Endothelial cell (in vitro differentiated cells): ENCODE results near the gene IL1RL2. TPM values are rescaled to one million over a fixed set of nuclear protein-coding genes. Genes with fewer than 3 reads are reported as not detected.

Experiments
- DNase-seq: peaks from one replicate; pipeline ENCODE4 v3.0.0; 2021; ENCODE audit warnings: low spot score
- H3K27ac Mint-ChIP-seq: one replicate; pipeline ENCODE4 v1.8.0; 2021; ENCODE audit warnings: mixed read lengths, inconsistent platforms; ENCODE audit not compliant: unreplicated experiment
- H3K27me3 Mint-ChIP-seq: one replicate; pipeline ENCODE4 v1.8.0; 2021; ENCODE audit warnings: mild to moderate bottlenecking, moderate library complexity, mixed read lengths, inconsistent platforms; ENCODE audit not compliant: unreplicated experiment
- H3K36me3 Mint-ChIP-seq: one replicate; pipeline ENCODE4 v1.8.0; 2021; ENCODE audit warnings: mild to moderate bottlenecking, low read depth, mixed read lengths, inconsistent platforms; ENCODE audit not compliant: unreplicated experiment
- H3K4me1 Mint-ChIP-seq: one replicate; pipeline ENCODE4 v1.8.0; 2021; ENCODE audit warnings: mild to moderate bottlenecking, mixed read lengths, inconsistent platforms; ENCODE audit not compliant: unreplicated experiment
- H3K4me3 Mint-ChIP-seq: one replicate; pipeline ENCODE4 v1.8.0; 2021; ENCODE audit warnings: mild to moderate bottlenecking, mixed read lengths, inconsistent platforms; ENCODE audit not compliant: unreplicated experiment
- H3K9me3 Mint-ChIP-seq: one replicate; pipeline ENCODE4 v1.8.0; 2021; ENCODE audit warnings: mixed read lengths, inconsistent platforms; ENCODE audit not compliant: unreplicated experiment
- CTCF ChIP-seq: fragments of 200-600 bp; sonication (generic); IDR thresholded peaks from one replicate; pipeline ENCODE4 v1.5.0; 2021; ENCODE audit warnings: antibody characterized with exemption; ENCODE audit not compliant: unreplicated experiment
- total RNA-seq: library from RNA; stranded (reverse); fragmentation: NEBNext Ultra II Directional; extraction: Animal tissue kit (Norgen Biotek cat#: 25700); gene quantifications from one replicate; pipeline ENCODE4 v1.2.1, GENCODE V29; 2021; ENCODE audit not compliant: unreplicated experiment

IL1RL2 gene
- total RNA-seq, 1 donor from 2014 or later, result not detected

GRCh38 chr2:102144128-102144527 is 42.7 kb upstream of the IL1RL2 start:
- H3K9me3 Mint-ChIP-seq, result peaks cover 11% of the 10 kb centered on the region
- no peak for TF ChIP-seq CTCF
- no peak for DNase-seq
- no peak overlapping the region for H3K27ac Mint-ChIP-seq
- peaks cover 7% of the 10 kb centered on the region for H3K4me1 Mint-ChIP-seq
- H3K4me3 Mint-ChIP-seq, result no peak overlapping the region
- peaks cover 22% of the 10 kb centered on the region for H3K27me3 Mint-ChIP-seq
- H3K36me3 Mint-ChIP-seq, result peaks cover 26% of the 10 kb centered on the region

DNA sequence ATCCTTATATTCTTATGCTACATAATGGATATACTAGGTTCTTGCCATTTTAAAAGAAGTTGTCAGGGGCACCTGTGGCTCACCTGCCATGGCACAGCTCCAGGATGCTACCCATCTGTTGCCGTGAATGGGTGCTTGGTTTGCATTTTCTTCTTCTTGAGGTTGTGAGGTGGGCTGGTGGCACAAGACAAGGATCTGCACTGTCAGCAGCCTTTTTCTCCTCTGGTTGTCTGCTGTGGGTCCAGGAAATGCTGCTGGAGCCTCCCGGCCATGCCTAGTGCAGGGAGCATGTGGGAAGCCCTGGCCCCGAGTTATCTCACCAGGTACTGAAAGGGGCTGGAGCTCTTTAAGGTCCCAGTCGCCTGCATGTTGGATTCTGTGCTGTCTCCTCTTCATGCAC is 41.7 kb upstream of the IL1RL2 start:
- H3K27me3 Mint-ChIP-seq, result peaks cover 22% of the 10 kb centered on the region
- H3K9me3 Mint-ChIP-seq, result peaks cover 11% of the 10 kb centered on the region
- H3K4me3 Mint-ChIP-seq, result no peak overlapping the region
- peaks cover 26% of the 10 kb centered on the region for H3K36me3 Mint-ChIP-seq
- no peak for TF ChIP-seq CTCF
- peaks cover 7% of the 10 kb centered on the region for H3K4me1 Mint-ChIP-seq
- no peak for DNase-seq
- no peak overlapping the region for H3K27ac Mint-ChIP-seq

GRCh38 chr2:102145934-102146333 is 40.9 kb upstream of the IL1RL2 start:
- H3K4me3 Mint-ChIP-seq, result no peak overlapping the region
- no peak for DNase-seq
- no peak overlapping the region for H3K27ac Mint-ChIP-seq
- peaks cover 11% of the 10 kb centered on the region for H3K9me3 Mint-ChIP-seq
- H3K27me3 Mint-ChIP-seq, result peaks cover 16% of the 10 kb centered on the region
- peaks cover 7% of the 10 kb centered on the region for H3K4me1 Mint-ChIP-seq
- peaks cover 23% of the 10 kb centered on the region for H3K36me3 Mint-ChIP-seq
- no peak for TF ChIP-seq CTCF

- Mint-ChIP-seq H3K4me3 (no peak overlapping the region), H3K4me1 (peaks cover 4% of the 10 kb centered on the region), H3K36me3 (peaks cover 30% of the 10 kb centered on the region), H3K9me3 (peaks cover 11% of the 10 kb centered on the region), H3K27ac (no peak overlapping the region), H3K27me3 (peaks cover 8% of the 10 kb centered on the region)
- no peak for TF ChIP-seq CTCF
- DNase-seq, result no peak
Observed at GRCh38 chr2:102147935-102148334, 38.9 kb upstream of the IL1RL2 start.

GRCh38 chr2:102149243-102149642 is 37.6 kb upstream of the IL1RL2 start:
- peaks cover 5% of the 10 kb centered on the region for H3K27me3 Mint-ChIP-seq
- peaks cover 33% of the 10 kb centered on the region for H3K36me3 Mint-ChIP-seq
- no peak overlapping the region for H3K27ac Mint-ChIP-seq
- H3K9me3 Mint-ChIP-seq, result peaks cover 11% of the 10 kb centered on the region
- no peak for DNase-seq
- no peak overlapping the region for H3K4me3 Mint-ChIP-seq
- TF ChIP-seq CTCF, result no peak
- H3K4me1 Mint-ChIP-seq, result no peaks in the 10 kb centered on the region
